ENCODE data around the gene SEPTIN10.

The SEPTIN10 gene

DNA sequence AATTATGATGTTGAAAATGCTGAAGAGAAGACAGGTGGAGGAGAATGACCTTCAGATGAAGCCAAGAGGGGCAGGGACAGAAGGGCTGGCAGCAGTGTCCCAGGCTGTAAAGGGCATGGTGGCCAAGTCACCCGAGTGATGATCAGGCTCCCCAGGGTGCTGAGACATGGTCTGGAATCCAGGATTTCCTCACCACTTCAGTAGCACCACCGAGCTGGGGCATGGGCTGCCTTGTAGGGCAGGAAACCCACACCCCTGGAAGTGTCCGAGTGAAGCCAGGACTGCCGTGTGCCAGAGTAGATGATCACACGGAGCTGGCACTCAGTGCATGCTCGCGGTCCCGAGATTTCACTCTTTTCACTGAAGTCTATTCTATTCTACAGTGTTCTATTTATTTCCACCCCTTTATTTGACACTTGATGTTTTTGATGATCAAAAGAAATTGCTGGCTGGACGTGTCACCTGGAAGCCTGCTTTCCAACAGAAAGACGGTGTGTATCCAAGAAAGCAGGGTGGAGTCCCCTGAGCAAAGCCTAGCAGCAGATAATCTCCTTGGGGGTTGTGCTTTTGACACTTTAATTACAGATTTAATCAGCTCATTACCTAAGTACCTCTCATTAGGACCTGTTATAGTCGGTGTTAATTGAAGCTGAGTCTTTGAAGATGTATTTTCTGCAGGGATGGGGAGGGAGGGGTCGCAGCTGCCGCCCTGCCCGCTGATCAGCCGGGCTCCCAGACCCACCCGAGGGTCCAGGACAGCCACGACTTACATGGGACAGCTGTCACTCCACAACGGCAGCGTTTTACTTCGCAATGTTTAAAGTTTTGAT, 92.3 kb downstream of the SEPTIN10 start:
- DNase-seq, result no peak

DNA sequence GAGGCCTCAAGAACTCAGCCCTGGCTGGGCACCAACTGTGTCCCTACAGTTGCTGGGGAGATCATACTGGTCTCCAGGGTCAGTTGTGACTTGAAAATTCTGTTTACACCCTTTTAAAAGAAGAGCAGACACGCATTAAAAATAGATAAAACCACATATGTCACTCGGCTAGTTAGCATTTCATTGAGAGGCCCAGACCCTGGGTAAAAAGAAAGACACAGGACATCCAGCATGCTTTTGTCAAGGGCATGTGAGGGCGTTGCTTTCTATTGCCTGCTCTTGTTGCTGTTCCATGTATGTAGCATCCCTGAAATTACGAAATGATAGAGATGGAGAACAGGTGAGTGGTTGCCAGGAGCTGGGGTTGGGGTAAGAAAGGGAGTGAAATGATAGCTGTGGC, 94.3 kb downstream of the SEPTIN10 start:
- DNase-seq, result no peak

DNA sequence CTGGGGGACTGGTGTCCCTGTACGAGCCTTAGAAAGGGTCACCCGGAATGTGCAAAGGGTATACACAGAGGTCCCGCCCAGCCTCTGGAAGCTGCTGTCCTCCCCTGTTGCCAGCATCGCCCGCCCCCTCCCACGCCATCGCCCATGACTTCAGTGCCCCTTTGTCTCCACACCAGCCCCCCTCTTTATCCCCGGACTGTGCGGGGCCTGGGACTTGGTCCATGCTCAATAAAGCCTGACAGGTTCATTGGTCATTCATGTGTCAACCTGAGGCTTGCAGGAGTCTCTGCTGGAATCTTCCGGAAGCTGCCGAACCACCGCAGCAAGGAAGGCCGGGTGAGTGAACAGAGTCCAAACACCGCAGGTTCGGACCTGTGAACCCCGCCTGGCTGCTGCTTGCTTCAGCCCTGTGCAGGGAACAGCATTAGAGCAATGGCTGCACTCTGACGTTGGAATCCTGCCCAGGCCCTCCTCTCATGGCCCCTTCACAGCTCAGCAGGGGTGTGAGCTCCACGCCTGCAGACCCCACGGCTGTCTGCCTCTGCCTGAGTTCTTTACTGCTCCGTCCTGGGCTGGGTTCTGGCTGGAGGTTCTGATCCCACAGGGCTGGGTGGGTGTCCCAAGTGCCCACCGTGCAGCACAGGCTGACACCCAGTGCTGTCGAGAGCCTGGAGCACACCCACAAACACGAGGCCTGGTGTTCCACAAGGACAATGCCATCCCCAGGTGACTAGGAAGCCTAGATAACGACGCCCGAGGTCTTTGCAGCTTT, 96.5 kb downstream of the SEPTIN10 start:
- DNase-seq, result no peak

DNA sequence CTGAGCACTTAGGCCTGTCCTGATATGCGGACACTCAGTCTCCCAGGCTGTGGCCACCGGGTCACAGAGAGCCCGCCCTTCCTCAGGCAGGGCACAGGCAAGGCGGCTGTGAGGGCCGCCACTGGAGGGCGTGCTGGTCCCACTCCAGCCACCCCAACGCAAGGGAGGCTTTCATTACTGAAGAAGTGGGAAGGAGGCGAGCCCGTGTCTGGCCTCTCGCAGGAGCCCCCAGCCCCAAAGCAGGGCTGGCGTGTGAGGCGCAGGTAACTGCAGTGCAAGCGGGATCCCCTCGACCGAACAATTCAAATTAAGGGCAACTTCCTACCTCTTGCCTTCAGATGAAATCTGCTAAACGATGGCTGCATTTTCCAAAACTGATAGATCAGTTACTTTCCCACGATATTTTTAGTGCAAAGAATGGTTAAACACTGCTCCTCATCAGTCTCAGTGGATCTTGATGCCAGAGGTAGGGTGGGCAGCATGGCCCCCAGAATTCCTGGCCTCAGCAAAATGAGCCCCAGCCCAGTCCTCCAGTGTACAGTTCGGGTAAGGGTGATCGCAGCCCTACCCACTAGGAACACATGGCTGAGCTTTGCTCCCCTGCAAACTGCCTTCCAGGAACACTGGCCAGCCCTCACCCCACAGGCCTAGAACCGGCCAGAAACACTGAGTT, 97.2 kb downstream of the SEPTIN10 start:
- DNase-seq, result no peak

- DNase-seq, result no peak
These were observed 98.9 kb downstream of the SEPTIN10 start for GRCh38 chr2:109514857-109515256.

GRCh38 chr2:109513749-109514588, 99.8 kb downstream of the SEPTIN10 start:
- DNase-seq, result no peak

DNA sequence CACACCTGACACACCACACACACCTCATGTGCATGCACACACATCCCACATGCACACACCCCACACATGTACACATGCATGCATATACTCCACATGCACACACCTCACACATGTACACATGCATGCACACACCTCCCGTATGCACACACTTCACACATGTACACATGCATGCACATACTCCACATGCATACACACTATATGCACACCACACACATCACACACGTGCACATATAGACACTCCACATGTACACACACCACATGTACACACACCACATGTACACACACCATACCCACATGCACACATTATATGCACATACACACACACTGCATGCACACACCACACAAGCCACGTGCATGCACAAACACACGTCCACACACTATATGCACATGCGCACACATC, 100.5 kb downstream of the SEPTIN10 start:
- DNase-seq, result no peak

- DNase-seq, result no peak
These were observed 101.7 kb downstream of the SEPTIN10 start for GRCh38 chr2:109512076-109512475.

DNA sequence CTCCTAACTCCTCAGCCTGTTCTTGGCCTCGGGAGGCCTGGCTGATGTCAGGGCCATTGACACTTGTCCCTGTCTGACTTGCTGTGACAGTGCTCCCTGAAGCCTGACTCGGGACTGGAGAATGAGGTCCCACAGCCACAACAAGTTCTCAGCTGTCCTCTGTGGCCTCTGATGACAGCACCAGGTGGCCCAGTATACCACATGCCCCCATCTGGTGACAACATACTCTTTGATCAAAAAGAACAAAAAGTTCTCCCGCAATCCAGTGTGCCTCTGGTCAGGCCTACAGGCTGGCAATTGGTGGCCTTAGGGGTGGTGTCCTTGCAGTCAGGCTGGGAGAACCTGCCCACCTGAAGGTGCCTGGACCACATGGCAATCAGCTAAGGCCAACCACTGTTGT, 102.6 kb downstream of the SEPTIN10 start:
- DNase-seq, result no peak

DNA sequence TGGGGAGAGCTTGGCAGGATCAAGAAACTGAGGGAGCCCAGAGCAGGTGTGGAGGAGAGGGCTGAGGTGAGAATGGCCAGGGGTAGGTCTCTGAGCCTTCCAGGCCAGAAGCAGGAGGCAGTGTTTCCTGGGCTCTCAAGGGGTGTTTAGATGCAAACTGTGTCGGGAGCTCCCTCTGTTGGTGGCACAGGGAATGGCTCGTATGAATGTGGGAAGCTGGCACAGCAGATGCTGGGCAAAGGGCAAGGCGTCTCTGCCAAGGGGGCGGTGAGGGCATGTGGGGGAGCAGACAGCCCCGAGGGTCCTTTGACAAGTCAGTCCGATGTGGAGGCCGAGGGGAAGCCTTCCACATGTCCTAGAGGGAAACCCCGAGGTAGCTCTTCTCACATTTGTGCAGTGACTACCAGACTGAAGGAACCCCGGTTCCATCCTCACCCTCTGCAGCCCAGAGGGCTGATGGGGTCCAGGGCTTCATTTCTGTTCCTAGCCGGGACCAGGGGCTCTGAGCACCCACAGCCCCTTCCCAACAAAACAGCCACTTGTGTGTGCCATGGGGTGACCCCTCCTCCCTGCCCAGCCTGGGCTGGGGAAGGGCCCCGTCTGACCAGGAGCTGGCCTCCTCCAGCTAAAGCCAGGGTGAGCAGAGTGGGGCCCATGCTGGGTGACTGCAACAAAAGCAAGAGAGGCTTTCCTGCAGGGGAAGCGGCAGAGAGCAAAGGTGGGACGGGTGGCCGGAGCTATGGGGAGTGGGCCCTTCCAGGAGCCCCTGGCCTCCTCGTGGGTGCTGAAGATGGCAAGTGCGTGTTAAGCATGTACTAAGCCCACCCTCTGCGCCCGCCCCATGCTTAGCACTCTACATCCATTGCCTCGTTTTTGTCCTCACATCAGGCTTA, 103.4 kb downstream of the SEPTIN10 start:
- DNase-seq, result no peak

DNA sequence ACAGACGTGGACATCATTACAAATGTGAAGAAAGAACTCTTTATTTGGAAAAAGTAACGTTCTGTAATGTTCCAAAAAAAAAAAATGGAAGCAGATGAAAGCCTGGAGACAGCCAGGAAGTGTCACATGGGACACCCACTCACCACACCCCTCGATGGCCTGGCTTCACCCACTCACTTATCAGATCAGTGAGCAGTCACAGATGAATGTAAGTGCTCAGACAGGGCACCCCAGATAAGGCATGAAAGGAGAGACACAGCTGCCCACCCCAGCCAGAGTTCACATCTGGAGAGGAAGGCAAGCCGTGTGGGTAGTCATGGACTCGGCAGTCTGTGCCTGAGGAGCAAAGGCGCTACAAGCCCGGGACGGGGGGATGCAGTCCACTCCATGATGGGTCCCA, 105.2 kb downstream of the SEPTIN10 start:
- DNase-seq, result no peak

- no peak for DNase-seq
These were observed 105.9 kb downstream of the SEPTIN10 start for GRCh38 chr2:109507828-109508227.

DNA sequence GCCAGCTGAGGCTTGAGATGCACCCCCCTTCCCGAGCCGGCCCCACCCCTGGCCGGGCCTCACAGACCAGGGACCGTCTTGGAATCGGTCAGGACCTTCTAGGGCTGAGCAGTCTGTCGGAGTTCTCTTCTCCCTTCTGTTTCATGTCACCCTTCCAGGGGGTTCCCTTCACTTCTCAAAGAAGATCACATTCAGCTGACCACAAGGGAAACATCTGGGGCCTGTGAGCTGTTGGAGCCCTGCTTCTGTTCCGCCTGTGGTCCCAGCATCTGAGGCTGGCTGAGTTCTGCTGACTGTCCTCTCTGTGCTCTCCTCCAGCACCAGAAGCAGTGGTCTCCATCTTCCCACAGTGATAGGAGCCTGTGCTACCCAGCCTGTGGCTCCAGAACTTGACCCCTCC, 106.5 kb downstream of the SEPTIN10 start:
- DNase-seq, result no peak

- no peak for DNase-seq
These were observed 110.6 kb downstream of the SEPTIN10 start for GRCh38 chr2:109503191-109503590.

DNA sequence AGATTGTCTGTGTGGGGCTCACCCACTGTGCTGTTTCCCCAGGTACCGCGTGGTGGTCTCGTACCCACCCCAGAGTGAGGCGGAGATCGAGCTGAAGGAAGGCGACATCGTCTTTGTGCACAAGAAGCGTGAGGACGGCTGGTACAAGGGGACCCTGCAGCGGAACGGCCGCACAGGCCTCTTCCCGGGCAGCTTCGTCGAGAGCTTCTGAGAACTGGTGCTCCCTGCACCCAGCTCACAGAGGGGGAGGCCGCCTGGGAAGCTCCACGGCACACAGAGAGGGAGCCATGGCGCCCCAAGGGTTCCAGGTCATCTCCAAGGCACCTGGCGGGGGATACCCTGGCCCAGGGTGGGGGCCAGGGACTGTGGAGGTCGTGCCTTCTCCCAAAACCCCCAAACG, 112.3 kb downstream of the SEPTIN10 start:
- DNase-seq, result no peak

GRCh38 chr2:109500910-109501309, 112.9 kb downstream of the SEPTIN10 start:
- DNase-seq, result no peak

DNA sequence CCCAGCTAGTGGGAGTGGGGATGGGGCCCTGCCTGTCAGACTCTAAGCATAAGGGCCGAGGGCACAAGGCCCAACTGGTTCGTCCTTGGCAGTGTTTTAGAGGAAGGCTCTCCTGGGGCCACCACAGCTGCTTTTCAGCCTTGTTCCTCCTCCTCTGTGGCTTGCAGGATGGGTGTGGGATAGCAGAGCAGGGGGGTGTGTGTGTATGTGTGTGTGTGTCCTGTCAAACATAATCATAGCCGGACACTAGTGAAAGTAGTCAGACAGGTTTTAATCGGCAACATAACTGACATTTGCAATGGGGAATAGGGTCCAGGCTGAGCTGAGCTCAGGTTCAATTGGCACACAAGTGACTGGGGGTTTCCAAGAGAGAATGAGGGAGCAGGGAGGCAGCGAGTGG, 114.2 kb downstream of the SEPTIN10 start:
- DNase-seq, result no peak

DNA sequence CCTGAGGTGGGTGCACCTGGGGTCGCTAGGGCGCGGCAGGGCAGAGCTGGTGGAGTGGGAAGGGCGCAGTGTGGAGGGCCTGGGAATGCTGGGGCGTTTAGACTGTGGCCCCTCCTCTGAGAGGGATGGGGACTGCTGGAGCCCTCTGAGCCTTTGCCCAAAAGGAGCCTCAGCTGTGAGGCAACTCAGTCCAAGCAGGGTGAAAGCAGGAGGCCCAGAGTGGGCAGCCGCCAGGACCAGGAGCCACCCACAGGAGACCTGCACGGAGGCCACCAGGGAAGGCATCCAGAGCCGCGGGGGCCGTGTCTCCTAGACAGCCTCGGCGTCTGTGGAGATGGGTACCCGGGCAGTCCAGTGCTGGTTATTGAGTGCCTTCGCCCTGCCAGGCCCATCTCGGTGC, 114.9 kb downstream of the SEPTIN10 start:
- no peak for DNase-seq

DNA sequence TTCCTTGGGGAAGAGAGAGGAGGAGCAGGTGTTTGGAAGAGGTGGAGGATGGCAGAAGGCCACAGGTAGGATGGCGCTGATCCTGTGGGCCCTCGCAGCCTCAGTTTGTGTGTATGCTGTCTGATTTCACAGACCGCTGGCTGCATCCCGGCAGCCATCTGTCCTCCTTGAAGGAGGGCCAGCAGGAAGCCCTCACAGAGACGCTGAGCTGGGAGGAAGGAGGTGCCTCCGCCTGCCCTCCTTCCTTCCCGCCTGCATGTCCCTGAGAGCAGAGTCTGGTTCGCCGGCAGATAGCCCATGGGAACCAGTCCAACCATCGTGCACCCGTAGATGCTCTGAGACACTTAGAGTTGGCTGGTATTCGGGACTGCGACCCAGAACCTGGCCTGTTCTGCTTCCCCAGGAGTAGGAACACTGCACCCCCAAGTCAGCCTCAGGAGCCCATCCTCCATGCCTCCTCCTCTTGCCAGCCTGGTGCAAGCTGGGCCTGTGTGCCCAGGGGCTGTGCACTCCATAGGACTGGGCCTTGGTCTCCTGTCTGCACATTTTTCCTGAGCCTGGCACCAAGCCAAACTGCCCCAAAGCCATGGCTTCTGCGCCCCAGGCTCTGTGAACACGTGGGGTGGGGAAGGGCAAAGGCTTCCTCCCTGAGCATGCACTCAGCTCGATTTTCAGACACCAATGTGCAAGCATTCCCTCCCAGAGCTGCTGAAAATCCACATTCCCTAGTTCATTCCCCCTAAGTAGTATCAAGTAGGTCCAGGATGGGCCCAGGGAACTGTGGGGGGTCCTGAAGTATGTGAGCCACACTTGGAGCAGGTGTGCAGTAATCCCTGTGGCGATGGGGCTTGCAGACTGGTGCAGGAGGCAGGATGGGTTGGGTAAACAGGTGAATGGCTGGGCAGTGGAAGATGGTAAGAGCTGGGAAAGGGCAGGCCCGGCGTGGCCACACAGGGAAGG, 115.6 kb downstream of the SEPTIN10 start:
- no peak for DNase-seq

GRCh38 chr2:109497463-109497862, 116.3 kb downstream of the SEPTIN10 start:
- no peak for DNase-seq

GRCh38 chr2:109494351-109494750, 119.4 kb downstream of the SEPTIN10 start:
- DNase-seq, result no peak

All from NCI-H2081 treated with DMSO at 0.1 percent for 48 hours (cell line).